HPDE6-E6E7 (cell line): ENCODE measurements around the gene MOCS3.

Experiments
- DNase-seq: peaks from one replicate; pipeline ENCODE4 v3.0.0; 2011; ENCODE audit warnings: missing footprints; ENCODE audit errors: extremely low spot score

MOCS3 gene, protein sequence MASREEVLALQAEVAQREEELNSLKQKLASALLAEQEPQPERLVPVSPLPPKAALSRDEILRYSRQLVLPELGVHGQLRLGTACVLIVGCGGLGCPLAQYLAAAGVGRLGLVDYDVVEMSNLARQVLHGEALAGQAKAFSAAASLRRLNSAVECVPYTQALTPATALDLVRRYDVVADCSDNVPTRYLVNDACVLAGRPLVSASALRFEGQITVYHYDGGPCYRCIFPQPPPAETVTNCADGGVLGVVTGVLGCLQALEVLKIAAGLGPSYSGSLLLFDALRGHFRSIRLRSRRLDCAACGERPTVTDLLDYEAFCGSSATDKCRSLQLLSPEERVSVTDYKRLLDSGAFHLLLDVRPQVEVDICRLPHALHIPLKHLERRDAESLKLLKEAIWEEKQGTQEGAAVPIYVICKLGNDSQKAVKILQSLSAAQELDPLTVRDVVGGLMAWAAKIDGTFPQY

GRCh38 chr20:50958615-50959542, at the start of gene MOCS3:
Gene MOCS3, plus strand, starts transcription at chr20:50958818. Its CDS starts 25 bp downstream, at chr20:50958843.
- DNase-seq: peak; percentile 90

DNA sequence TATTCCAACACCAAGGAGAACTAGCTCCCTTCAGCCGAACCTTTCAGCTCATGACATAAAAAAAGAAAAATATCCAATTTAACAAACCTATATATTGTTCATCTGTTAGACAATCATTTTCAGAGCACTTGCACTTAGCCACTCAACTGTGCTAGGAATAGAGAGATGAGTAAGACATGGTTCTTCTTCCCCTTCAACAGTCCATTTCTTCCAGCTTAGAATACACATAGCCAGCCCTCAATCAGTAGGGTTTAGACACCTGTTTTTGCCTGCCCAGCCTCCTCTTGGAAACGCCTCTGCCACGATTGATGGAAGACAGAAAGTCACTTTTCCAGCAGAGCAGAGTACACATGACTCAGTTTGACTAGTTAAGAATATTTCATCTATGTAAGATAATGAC, 49.2 kb upstream of the MOCS3 start:
- no peak for DNase-seq

DNA sequence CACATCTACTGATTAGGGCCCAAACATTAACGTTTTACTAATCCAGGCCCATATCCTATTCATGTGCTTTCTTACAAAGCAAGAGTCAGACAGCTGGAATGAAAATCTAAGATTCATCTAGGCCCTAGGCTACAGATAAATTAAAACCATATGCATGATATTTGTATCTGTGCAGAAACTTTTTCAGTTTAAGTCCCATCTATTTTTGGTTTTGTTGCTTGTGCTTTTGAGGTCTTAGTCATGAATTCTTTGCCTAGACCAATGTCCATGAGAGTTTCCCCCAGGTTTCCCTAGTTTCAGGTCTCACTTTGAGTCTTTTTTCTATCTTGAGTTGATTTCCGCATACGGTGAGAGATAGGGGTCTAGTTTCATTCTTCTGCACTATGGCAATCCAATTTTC, 47.6 kb upstream of the MOCS3 start:
- no peak for DNase-seq

GRCh38 chr20:50911716-50912115, 46.9 kb upstream of the MOCS3 start:
- no peak for DNase-seq

GRCh38 chr20:50913690-50914375, 44.8 kb upstream of the MOCS3 start:
- DNase-seq: no peak

DNA sequence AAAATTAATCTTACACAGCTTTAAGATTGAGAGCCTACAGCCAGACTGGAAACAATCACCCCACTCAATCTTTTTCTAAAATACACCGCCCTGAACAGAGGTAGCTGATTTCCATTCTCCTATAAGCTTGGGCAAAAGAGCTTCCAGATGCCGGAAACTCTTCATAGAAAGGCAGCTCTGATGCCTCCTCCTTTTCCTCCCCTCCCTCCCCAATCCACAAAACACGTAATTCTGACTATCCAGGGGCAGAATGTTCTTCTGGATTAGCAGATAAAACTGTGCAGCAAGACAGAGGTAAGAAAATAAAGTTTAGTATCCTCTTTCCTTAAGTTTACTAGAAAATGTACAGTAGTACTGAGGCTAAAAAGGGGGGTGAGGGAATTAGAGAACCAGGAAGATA, 43.2 kb upstream of the MOCS3 start:
- DNase-seq: no peak

- DNase-seq: peak; percentile 63
These were observed 42.4 kb upstream of the MOCS3 start for GRCh38 chr20:50916257-50916656.

DNA sequence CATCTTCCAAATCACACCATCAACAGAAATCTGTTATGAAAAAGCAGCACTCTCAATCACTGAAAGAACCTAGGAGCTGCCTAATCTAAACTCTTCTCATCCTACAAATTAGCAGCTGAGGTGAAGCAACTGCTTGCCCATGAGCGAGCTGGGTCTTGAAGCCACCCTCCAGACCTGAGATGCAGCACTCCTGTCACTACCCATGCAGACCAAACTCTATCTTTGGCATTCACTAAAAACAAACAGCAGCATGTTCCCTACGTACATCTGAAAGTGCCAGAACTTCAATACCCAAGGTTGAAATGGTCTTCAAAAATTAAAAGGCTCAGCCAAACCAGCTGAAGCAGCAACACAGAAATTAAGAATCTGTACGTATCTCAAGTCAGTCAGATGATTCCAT, 41.7 kb upstream of the MOCS3 start:
- no peak for DNase-seq

- DNase-seq: no peak
These were observed 40.2 kb upstream of the MOCS3 start for GRCh38 chr20:50918403-50918802.

GRCh38 chr20:50919567-50919966, 39.1 kb upstream of the MOCS3 start:
- DNase-seq: peak; percentile 95

- DNase-seq: no peak
These were observed 37.6 kb upstream of the MOCS3 start for GRCh38 chr20:50920997-50921396.

DNA sequence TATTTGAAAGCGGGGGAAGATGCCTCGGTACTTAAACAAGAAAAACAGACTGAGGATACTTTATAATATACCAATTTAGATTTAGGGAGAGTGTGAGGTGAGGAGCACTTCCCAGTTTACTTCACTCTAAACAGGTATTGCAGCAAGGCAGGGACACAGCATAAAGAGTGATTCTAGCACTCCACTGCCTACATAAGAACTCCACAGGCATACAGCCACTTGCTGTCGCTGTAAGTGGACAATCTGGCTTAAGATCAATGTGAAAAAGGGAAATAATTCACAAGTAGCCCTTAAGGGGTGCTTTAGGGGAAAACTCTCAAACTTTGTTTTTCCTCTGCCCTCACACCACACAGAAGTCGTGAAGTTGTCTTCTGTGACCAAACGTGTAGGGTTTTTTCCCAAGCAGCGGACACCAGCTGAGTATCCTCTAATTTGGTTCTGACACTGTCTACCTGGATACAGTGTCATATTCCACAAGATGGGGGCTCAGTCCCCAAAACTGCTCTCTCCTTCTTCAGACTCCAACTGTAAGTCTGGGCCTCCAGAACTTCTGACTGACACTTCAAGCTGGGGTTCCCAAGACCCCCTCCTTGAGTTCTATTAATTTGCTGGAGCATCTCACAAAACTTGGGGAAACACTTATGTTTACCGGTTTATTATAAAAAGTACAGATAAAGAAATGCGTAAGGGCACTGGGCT, 36.7 kb upstream of the MOCS3 start:
- DNase-seq: no peak

DNA sequence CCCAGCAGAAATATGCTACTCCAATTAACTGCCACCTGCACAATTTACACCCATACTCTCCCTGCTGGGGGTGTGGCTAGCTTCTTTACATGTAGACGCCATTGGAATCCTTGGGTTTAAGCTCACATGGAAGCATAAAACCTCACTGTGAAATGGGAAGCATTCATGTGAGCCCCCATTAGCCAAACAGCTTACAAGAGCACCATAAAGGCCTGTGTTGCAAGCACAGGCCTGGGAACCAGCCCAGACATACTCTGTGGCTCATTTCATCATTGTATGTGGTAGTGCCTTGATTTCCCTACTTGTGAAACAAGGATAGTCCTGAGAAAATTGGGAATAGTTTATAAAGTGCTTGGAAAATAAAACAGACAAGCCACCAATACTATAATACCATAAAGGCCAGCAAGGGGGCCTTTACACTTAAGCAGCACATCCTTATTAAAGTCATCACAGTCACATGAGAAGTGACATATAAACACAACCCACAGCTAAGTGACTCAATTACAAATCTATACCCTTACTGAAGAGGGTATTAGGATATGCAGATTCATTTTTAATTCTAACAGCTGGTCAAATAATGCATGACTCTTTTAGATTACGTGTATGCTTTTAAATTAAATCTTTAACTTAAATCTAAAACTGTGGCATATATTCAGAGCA, 34.2 kb upstream of the MOCS3 start:
- no peak for DNase-seq

GRCh38 chr20:50926530-50926929, 32.1 kb upstream of the MOCS3 start:
- no peak for DNase-seq

DNA sequence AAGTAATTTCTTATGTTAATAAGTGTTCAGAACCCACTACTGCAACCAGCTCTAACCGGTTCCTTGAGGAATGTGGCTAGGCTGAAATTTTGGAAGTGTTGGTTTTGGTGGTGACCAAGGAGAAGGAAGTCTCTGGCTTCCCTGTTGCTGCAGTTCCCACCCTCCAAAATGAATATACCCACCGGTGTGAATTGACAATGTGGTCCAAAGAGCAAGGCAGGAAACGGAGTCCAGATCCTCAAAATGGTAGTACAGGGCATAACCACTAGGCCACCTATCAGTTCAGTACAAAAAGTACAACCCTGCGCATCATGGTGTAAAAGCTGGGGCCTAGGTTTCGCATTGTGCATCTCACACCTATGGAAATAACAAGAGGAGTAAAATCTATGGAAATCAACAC, 30.1 kb upstream of the MOCS3 start:
- no peak for DNase-seq

DNA sequence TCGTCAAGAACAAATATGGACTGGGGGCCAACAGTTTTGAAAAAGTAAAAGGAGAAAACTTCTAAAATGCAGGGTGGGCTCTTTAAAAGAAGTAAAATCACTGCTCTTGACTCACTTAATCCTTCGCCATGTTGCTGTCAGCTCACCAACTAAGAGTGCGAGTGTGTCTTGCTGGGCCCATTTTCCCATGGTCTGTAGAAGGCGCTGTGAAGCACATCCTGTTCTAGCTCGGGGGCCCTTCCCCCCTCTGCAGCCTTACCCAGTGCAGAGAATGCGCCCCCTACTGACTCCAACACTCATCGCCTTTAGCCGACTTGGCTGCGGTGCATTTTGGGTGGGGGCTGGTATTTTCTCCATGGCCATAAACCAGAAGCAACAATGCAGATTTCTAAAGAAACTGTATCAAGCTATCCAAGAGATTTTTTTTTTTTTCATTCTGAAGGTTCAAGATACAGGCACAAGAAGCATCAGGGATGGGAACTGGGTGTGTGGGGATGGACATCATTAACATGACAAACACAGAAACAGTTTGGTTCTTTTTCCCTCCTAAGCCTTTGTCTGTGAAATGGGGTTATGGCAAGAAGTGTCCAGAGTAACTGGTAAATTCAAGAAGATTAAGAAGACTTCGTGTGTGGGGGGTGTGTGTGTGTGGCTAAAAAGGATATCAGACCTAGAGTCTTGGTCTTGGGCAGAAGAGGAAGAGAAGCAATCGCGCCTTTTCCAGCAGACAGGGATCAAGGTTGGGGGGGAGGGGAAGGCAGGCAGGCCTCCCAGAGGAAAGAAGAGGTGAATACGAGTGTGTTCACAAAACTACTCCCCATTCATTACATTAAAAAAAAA, 29.1 kb upstream of the MOCS3 start:
- peak; percentile 95 for DNase-seq

GRCh38 chr20:50930139-50930975, 28.3 kb upstream of the MOCS3 start:
- DNase-seq: no peak

DNA sequence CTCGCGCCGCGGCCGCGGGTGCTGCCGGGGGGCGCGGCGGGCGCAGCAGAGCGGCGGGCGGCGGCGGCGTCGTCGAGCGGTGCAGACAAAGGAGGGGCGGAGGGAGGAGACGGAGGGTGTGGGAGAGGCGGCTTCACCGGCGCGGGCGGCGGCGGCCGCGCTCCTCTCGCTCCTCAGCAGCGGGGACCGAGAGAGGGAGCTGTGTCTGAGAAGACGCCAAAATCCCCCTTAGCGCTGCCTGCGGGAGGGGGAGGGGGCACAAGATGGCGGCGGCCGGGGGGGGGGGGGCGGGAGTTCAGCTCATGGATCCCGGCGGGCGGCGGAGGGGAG, 27.7 kb upstream of the MOCS3 start:
- peak; percentile 54 for DNase-seq

GRCh38 chr20:50931306-50932015, 27.2 kb upstream of the MOCS3 start, which contains the start of gene ADNP:
Gene ADNP, minus strand, starts transcription at chr20:50931437. Its CDS starts 27,441 bp downstream, at chr20:50903996.
- DNase-seq: peak; percentile 96
